ENCODE data around the gene TUBGCP2. TPM values are rescaled to one million over a fixed set of nuclear protein-coding genes. Genes with fewer than 3 reads are reported as not detected.

The TUBGCP2 gene
- total and polyA plus RNA-seq, 7 donors, result 20.3 to 53.2 (median 33.8) TPM

GRCh38 chr10:133252223-133252552, 56.5 kb downstream of the TUBGCP2 start:
- WGBS, 3 donors, result 59 to 82% (median 78%) methylated on average over 4 to 12 of the region's 12 CpGs
- peaks cover 0 to 28% (median 7%) of the 10 kb centered on the region in 3 donors for H3K27me3 ChIP-seq (ENCODE audit: insufficient read depth in 3 of 3, low read length in 2 of 3)
- no peak overlapping the region for H3K4me3 ChIP-seq
- ATAC-seq, result no peak
- H3K36me3 ChIP-seq (ENCODE audit: insufficient read depth in 1 of 2, low read depth in 1 of 2), result no peaks in the 10 kb centered on the region
- intact Hi-C loops (cut with DNase I), result no loop called here
- no peaks in the 10 kb centered on the region for H3K9me3 ChIP-seq
- no peak for TF ChIP-seq CTCF (IDR thresholded peaks at IDR 0.05)
- H3K27ac ChIP-seq, result no peak overlapping the region
- H3K4me1 ChIP-seq, result no peaks in the 10 kb centered on the region
- DNase-seq, result no peak

GRCh38 chr10:133251388-133252222, 57.1 kb downstream of the TUBGCP2 start:
- Histone ChIP-seq H3K36me3 (ENCODE audit: insufficient read depth in 1 of 2, low read depth in 1 of 2) (no peaks in the 10 kb centered on the region), H3K27me3 (ENCODE audit: insufficient read depth in 3 of 3, low read length in 2 of 3) (peaks cover 0 to 33% (median 10%) of the 10 kb centered on the region in 3 donors), H3K4me3 (no peak overlapping the region), H3K4me1 (no peaks in the 10 kb centered on the region), H3K9me3 (no peaks in the 10 kb centered on the region), H3K27ac (no peak overlapping the region)
- WGBS, 3 donors, result 48 to 54% (median 50%) methylated on average over 27 to 28 of the region's 28 CpGs
- no peak for ATAC-seq
- intact Hi-C loops (cut with DNase I), result no loop called here
- TF ChIP-seq CTCF (IDR thresholded peaks at IDR 0.05), result no peak
- DNase-seq, result no peak

- intact Hi-C loops (cut with DNase I), result no loop called here
- no peak overlapping the region for H3K4me3 ChIP-seq
- H3K36me3 ChIP-seq (ENCODE audit: insufficient read depth in 1 of 2, low read depth in 1 of 2), result no peaks in the 10 kb centered on the region
- no peaks in the 10 kb centered on the region for H3K4me1 ChIP-seq
- H3K9me3 ChIP-seq, result no peaks in the 10 kb centered on the region
- 37 to 49% (median 47%) methylated on average over 10 to 11 of the region's 11 CpGs for WGBS, 3 donors
- TF ChIP-seq CTCF (IDR thresholded peaks at IDR 0.05), result no peak
- ATAC-seq (no peak), DNase-seq (no peak)
- H3K27me3 ChIP-seq (ENCODE audit: insufficient read depth in 3 of 3, low read length in 2 of 3), result peaks cover 0 to 47% (median 14%) of the 10 kb centered on the region in 3 donors
- H3K27ac ChIP-seq, result no peak overlapping the region
Measured at GRCh38 chr10:133249975-133250754, 58.5 kb downstream of the TUBGCP2 start.

GRCh38 chr10:133249094-133249780, 59.4 kb downstream of the TUBGCP2 start:
- ATAC-seq (no peak), DNase-seq (no peak)
- 58 to 60% (median 60%) methylated on average over 20 to 21 of the region's 21 CpGs for WGBS, 3 donors
- intact Hi-C loops (cut with DNase I), result no loop called here
- H3K4me1 ChIP-seq, result no peaks in the 10 kb centered on the region
- no peak overlapping the region for H3K27ac ChIP-seq
- H3K27me3 ChIP-seq (ENCODE audit: insufficient read depth in 3 of 3, low read length in 2 of 3), result peaks cover 0 to 55% (median 18%) of the 10 kb centered on the region in 3 donors
- no peak for TF ChIP-seq CTCF (IDR thresholded peaks at IDR 0.05)
- H3K4me3 ChIP-seq, result no peak overlapping the region
- no peaks in the 10 kb centered on the region for H3K9me3 ChIP-seq
- H3K36me3 ChIP-seq (ENCODE audit: insufficient read depth in 1 of 2, low read depth in 1 of 2), result no peaks in the 10 kb centered on the region

Measured in psoas muscle (tissue), 8 donors.